GM19463 (cell line): Measurements from ENCODE around the gene ACSF3.
"Not testable (repeated sequence)": the region's sequence is repeated elsewhere in the genome, so short reads cannot be mapped to it uniquely, and the experiment has no call there.

Source experiments
- ATAC-seq: cut with Tn5 transposase; IDR thresholded peaks from one replicate; pipeline ENCODE4 v1.9.1; 2021; ENCODE audit warnings: mild to moderate bottlenecking, moderate library complexity; ENCODE audit not compliant: unreplicated experiment

Gene ACSF3

GRCh38 chr16:89156740-89157645 is 63.3 kb downstream of the ACSF3 start:
- ATAC-seq: no peak

GRCh38 chr16:89157778-89158177 is 64.1 kb downstream of the ACSF3 start:
- no peak for ATAC-seq

DNA sequence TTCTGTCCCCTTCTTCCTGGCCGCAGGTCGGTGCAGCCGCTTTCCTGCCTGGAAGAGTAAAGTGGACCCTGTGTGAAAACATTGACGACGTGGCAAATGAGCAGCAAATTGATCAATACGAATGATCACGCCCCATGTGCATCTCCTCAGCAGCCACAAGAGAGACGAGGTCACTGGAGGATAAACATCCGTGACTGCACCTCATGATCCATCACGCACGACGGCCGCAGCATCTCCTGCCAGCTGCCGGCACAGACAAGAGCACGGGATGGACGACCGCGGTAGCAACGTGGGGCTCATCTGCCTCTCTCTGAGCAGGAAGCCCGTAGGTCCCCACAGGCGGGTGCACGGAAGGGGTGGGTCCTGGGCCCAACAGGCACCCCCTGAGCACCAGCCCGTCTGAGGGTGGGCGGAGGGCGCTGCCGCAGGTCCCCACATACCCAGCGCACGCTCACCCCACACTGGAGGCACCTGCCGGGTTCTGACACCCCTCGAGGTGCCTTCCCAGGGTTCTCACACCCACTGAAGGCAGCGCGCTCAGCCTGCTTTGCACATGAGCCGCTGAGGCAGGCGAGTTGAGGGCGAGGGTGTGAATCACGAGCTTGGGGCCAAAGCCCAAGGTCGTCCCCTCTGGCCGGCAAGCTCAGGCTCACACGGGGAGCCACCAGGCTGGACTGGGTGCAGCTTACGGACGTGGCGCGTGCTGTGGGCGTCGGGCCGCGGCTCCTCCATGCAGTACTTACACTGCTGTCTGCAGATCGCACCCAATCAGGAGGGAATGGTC is 65.6 kb downstream of the ACSF3 start:
- ATAC-seq: no peak

DNA sequence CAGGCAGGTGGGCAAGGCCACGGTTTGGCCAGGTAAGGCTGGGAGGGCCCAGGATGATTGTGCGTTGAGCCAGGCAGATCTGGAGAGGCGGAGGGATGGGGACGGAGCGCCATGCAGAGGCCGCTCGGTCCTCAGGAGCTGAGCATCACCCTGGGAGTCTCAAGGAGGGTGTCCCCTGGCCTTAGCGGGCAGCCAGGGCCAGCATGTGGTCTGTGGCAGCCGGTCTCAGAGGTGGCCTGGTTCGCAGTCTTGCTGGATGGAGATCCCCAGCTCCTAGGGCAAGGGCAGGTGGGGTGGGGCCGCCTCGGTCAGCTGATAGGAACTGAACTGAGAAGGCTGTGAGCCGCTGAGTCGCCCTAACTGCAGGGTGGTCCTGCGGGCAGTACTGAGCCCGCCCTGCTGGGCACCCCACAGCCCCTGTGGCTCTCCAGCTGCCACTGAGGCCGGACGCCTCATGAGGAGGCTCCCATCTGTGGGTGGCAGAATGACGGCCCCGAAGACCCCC is 66.2 kb downstream of the ACSF3 start:
- no peak for ATAC-seq

- ATAC-seq: no peak
Observed at GRCh38 chr16:89160977-89161701, 67.5 kb downstream of the ACSF3 start.

DNA sequence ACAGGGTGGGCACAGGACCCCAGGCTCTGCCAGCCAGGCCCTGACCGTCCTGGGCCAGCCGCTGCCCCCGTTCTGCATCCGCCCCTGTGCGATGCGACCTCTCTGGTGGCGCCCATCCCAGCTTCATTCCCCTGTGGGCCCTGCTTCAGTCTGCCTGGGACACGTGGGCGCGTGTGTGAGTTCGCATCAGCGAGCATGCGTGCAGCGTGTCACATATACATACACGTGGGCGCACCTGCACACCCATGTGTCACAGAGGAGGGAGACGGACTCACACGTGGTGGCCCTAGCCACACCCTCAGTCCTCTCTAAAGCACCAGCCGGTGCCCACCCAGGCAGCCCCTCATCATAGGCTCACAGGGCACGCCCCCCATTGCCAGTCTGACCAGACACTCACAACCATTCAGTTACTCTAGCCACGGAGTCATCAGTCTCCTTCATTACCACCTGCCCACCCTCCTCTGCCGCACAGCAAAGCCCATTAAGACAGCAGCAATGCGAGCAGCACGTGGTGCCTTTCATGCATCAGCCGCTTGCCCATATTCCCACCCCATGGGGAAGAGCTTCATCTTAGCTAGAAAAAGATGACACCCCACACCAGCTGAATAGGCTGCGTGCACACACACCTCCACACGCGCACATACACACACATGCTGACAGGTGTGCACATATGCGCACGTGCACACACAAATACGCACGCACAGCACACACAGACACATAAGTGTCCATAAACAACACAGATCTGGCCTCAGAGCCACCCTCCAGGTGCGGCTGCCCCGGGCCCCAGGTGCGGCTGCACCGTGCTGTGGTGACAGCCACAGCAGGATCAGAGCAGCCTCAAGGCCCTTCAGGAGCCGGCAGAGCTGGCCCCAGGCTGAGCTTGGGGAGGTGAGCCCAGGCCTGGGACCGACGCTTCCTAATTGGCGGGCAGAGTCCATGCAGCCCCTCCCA is 68.4 kb downstream of the ACSF3 start:
- ATAC-seq: no peak

GRCh38 chr16:89163297-89163696 is 69.6 kb downstream of the ACSF3 start:
- ATAC-seq: no peak

DNA sequence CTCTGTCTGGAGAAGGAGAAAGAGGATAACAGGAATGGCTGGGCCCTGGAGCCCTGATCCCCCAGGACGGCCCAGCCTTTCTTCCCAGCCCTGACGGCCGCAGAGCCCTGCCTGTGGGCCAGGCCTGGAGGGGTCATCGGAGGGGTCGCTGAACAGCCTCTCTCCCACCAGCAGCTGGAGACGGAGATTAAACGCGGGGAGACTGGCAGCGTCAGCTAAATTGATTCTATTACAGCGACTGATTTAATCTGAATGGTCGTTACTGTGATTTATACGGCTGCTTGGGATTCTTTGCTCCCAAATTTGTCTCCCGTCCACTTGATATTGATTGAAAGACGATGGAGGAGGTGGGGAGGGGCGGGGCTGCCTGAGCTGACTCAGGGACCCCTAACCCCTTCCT is 70.8 kb downstream of the ACSF3 start:
- ATAC-seq: no peak

- ATAC-seq: no peak
Observed at GRCh38 chr16:89164847-89165680, 71.4 kb downstream of the ACSF3 start.

- ATAC-seq: not testable (repeated sequence)
Observed at GRCh38 chr16:89165681-89165979, 72.0 kb downstream of the ACSF3 start.

- no peak for ATAC-seq
Observed at GRCh38 chr16:89166696-89167424, 73.2 kb downstream of the ACSF3 start.

- no peak for ATAC-seq
Observed at GRCh38 chr16:89167425-89167941, 73.8 kb downstream of the ACSF3 start.

DNA sequence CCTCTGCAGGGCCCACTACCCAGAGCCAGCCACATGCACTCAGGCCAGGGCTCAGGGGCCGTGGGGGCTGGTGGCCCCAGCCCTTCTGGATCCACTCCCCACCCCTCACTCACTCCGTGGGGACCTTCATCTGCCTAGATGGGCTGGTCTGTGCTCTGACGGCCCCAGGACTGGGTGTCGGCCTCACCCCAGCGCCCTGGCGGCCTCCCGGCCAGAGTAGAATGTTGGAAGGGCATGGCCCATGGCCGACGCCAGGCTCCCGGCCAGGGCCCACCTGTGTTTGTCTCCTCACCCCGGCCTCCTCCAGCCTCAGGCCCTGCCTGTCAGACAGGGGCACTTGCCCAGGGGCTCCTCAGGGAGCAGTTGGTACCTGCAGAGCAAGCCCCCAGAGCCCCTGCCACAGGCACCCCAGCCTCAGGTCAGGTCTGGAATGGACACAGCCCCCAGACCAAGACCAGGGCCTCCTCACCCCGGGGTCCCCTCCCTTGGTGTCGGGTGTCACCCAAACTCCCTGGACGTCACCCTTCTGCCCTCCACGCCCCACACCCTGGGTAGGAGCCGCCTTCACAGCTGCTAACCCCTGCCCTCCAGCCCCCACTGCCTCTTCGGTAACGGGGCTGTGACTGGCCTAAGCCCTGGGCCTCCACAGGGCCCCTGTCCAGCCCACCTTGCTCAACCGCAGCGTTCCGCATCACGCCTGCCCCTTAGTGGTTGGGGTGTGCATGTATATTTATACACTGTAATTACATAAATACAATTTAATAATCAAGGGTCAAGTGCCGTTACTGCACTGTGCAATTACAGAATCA is 74.9 kb downstream of the ACSF3 start:
- no peak for ATAC-seq

DNA sequence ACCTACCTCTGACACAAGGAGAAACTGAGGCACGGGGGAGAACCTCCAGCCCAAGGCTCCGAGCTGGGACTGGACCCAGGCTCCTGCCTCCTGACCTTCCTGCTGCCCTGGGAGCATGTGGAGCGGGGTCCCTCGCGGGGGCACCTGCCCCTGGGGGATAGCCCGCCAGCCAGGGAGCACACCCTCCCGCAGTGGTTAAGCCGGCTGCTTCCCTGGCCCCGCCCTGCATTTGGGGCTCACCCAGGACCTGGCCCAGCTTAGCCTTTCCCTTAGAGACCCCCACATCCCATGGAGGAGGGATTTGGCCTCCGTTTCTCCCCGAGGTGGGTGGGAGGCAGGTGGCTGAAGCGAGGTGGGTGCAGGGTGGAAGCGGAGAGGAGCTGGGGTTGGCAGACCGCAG is 76.1 kb downstream of the ACSF3 start:
- ATAC-seq: no peak

- ATAC-seq: no peak
Observed at GRCh38 chr16:89170346-89171215, 76.9 kb downstream of the ACSF3 start.
